ENCODE results near the gene ADGRF4.

Gene ADGRF4

GRCh38 chr6:47698342-47698787 lies at the start of gene ADGRF4:
ADGRF4 (plus strand) TSS chr6:47698580; CDS start chr6:47707246, 8,666 bp downstream.
- DNase-seq: no peak

DNA sequence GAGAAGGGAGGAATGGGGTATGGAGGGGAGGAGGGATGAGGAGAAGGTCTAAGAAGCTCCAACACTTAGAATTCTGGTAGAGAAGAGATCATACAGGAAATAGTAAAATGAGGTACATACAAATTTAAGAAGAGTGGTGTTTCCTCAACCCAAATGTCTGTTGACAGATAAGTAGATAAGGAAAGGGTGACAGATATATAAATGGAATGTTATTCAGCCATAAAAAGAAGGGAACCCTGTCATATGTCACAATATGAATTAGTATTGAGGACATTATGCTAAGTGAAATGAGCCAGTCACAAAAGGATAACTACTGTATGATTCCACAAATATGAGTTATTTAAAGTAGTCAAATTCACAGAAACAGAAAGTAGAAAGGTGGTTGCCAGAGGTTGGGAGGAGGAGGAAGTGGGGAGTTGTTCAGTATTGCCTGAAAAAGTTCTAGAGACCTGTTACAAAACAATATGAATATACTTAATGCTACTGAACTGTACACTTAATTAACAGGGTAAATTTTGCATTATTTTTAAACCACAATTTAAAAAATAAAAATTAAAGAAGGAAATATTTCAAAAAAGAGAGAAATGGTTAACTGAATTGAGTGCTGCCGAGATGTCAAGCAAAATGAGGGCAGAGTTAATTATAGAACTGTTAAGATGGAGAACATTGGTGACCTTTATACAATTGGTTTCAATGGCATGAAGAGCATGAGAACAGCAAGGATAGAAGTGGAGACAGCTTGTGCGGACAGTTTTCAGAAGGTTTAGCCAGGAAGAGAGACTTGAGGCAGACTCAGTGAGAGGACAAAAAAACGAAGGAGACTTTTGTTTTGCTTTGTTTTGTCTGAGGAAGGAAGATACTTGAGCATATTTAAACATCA lies 47.6 kb upstream of the ADGRF4 start:
- no peak for DNase-seq

- no peak for DNase-seq
Measured at GRCh38 chr6:47651505-47651944, 46.9 kb upstream of the ADGRF4 start.

DNA sequence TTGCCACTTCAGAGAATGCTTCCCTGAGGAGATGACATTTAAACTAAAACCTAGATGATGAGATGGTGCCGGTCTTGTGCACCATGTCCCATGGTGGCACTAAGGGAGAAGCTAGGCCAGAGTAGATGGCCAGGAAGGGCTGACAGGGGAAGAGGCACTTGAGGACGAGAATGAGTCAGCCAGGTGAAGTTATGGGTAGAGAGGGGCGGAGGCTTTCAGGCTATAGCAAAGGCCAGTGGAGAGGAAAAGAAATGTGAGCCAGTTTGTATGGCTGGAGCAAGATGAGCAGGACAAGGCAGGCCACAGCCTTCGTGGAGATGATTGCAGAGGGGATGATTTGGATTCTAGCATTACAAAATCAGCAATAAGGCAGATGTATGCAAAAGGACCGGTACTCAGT lies 44.7 kb upstream of the ADGRF4 start:
- DNase-seq: no peak

DNA sequence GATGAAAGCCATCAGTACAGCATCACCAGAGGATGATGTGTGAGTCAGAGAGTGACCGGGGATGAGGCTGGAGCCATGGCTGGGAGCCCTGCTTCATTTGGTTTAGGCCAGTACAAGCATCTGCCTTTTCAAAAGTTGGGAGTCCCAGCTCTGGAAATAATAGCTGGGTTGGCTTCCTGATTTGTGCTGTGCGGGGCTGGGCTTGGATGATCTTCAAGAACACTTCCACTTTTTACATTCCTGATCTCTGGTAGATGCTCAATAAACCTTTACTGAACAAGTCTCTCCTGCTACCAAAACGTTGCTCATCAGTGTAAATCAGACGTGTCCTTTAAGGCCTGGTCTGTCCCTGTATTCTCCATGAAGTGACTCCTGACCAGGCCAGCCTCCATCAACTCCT lies 44.1 kb upstream of the ADGRF4 start:
- DNase-seq: no peak

DNA sequence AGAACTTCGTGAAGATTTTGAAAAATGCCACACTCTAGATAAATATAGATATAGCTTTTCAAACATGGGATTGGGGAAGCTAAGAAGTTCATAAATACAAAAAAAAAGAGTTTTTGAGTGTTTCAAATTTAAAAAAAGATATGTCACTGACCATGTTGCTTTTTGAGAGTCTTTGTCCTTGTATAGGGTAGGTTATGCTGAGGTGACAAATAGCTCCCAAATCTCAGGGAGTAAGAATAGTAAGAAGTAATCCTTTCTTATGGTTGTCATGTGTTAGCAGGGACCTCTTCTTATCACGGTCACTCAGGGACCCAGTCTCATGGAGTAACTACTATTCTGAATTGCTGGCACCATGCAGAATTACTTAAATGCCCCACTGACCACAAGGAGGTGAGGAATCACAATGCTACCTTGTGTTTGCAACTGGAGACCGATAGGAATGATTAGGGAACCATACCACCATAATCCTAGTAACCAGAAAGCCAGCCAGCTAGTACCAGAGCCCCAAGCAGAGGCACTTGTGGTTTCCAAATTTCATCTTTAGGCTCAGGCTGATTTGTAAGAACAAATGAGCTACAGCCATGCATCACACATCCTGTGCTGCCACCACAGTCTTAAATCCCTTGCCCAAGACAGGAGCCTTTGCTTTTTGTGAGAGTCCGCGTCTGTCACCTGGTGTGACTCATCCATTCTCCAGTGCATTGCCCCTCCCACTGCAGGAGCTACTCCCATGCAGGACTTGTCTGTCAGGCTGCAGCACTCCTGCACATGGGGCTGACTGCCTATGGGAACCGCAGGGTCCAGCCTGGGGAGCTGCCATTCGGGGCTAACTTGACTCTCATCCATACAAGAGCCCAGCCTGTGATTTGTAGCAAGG lies 42.4 kb upstream of the ADGRF4 start:
- DNase-seq: no peak

GRCh38 chr6:47661960-47662359 lies 36.4 kb upstream of the ADGRF4 start:
- DNase-seq: no peak

DNA sequence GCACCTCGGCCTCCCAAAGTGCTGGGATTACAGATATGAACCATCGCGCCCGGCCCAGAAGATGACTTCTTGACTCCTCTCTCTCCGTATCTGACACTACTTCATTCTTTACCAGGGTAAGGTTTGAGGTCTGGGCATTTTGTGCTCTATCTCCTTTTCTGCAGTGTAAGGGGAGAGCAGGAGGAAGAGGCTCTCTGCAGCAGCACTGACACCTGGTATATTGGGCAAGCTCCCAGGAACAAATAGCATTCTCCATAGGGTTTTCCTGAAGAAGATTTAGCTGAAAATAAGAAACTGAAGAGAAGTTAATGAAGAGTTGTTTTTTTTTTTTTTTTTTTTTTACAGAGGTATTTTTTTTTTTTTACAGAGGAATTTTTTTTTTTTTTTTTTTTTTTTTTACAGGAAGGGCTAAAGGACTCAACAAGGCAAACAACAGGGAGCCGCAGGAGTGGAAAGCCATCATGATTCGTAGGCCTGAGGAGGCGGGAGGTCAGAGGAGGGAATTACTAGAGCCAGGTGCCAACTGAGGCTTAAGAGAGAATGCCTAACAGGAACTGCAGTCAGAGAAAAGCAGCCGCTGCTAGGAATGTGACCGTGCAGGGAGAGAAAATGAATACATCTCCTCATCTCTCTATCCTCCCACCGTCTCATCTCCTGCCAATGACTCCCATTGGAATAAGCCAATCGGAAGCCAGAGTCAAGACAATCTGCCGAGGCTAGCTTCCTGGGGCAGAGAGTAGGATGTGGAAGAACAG lies 34.7 kb upstream of the ADGRF4 start:
- DNase-seq: no peak

DNA sequence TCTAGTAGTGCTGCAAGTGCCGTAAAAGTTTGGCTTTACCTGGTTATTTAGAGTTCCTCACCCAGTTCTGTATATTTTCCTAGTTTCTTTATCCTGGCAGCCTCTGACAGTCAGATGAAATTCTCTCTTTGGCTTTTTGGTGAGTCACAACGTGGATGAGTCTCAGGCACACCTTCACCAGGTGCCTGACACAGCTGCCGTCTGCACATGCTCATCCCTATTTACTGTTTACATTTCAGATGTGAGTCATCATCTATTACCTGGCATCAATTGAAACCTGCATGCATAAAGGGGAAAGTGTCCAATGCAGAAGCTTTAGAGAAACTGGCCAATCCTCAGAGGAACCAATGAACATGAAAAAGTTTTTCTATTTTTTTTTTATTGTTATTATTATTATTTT lies 33.3 kb upstream of the ADGRF4 start:
- DNase-seq: no peak

- no peak for DNase-seq
Measured at GRCh38 chr6:47669684-47670513, 28.5 kb upstream of the ADGRF4 start.

DNA sequence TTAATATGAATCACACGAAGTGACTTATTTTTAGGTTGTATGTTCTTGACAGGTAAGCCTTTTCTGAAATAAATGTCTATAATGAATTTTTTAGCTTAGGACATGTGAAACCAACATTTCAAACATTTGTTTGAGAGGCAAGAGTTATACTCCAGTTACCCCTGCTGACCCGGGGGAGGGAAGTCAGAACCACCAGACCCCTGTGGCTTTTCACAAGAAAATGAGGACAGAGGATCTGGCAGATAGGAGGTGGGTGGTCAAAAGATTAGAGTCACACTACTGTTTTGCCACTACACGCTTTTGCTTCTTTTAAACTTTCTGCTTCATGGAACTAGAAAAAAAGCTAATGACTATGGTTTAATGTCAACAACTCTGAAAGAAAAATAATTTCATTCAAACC lies 27.5 kb upstream of the ADGRF4 start:
- DNase-seq: no peak

DNA sequence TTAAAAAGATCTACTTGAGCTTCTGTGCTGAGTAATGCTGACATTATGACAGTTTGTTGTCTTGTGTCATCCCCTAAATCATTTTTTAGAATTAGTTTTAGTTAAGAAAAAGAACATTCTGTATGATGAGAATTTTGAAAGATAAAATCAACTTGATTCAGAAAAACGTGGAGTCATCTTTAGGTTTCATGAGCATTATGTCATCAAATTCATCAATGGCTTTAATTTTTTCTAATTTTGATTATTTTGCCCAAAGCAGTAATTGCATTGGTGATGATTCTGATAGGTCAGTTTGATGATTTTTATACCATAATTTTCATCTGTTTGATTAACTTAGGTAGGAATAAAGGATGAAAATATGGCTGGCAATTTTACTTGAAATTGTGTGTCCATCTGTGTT lies 26.6 kb upstream of the ADGRF4 start:
- no peak for DNase-seq

DNA sequence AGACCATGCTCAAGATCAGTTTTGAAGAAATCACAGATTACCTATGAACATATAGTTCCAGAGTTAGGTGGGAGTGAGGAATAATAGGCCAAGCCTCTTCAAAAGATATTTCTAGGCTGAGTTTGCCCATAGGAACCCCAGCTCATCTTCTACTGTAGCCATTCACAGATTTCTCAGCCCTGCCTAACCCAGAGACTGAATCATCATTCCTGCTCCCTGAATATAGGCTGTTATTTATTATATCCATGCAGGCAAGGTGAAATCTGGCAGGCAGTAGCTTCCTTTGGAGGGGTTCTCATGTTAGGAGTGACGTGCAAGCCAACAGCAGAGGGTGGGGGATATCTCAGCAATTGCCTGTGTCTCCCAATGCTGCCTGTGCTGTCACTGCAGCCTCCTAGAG lies 25.6 kb upstream of the ADGRF4 start:
- no peak for DNase-seq

DNA sequence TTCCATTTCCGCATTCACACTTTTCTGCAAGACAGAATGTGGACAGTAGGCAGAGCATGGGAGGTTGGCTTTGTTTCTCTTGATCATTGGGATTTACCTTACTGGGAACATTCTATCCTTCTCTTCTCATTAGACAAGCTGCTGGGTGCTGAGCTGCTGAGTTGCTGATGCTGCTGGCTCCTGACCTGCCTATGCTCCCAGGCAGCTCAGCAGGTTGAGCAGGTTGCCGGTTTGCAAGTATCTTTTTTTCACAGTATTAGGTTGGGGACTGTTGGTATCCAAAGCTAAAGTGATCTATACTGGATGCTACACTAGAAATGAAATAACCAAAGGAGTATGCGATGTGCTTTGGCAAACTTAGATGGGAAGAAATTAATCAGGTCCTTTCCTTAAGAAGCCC lies 23.7 kb upstream of the ADGRF4 start:
- no peak for DNase-seq

GRCh38 chr6:47677381-47678100 lies 20.8 kb upstream of the ADGRF4 start:
- DNase-seq: no peak

DNA sequence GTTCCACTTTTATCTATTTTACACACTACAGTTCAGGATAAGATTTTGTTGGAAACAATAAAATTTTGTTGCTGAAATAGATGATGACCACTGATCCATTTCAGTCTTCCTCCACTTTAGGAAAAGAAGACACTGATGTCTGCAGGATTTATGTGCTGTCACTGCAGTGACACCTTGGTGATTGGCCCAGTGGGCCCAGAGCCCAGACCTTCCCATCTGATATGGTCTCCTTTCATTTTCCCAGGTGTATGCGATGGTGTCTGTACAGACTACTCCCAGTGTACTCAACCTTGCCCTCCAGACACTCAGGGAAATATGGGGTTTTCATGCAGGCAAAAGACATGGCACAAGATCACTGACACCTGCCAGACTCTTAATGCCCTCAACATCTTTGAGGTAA lies 19.6 kb upstream of the ADGRF4 start:
- DNase-seq: no peak

DNA sequence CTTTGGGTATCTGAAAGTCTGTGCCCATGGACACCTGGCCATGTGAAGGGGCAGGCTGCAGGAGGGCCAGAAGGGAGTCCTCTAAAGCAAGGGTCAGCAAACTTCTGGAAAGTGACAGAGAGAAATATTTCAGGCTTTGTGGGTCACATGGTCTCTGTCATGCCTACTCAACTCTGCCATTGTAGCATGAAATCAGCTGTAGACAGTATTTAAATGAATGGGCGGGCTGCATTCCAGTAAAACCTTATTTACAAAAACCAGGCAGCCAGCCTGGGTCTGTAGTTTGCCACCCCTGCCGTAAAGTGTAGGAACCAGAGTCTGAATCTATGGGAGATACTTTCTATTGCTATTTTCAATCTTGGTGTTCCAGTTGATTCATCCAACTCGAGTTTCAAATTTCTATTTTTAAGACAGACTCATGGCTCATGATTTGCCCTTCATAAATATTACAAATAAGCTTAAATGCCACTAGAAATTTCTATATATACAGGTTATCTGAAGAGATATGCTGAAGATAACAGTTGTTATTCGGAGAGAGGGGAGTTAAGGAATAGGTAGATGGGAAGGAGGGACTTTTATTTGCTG lies 19.0 kb upstream of the ADGRF4 start:
- DNase-seq: no peak

DNA sequence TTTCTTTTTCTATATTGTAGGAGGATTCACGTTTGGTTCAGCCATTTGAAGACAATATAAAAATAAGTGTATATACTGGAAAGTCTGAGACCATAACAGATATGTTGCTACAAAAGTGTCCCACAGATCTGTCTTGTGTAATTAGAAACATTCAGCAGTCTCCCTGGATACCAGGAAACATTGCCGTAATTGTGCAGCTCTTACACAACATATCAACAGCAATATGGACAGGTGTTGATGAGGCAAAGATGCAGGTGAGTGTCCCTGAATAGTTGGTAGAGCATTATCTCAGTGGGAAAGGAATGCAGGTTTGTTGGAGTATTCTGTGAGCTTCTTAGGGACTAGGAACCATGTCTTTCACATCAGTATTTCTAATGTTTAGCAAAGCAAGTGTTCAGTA lies 18.3 kb upstream of the ADGRF4 start:
- DNase-seq: peak; percentile 8

GRCh38 chr6:47680724-47681123 lies 17.7 kb upstream of the ADGRF4 start:
- no peak for DNase-seq

GRCh38 chr6:47681201-47681990 lies 17.0 kb upstream of the ADGRF4 start:
- no peak for DNase-seq

Data from NCI-H2081 treated with DMSO at 0.1 percent for 48 hours (cell line).